ENCODE measurements around the gene PPFIA3. TPM values are rescaled to one million over a fixed set of nuclear protein-coding genes. Genes with fewer than 3 reads are reported as not detected.
"Not testable (repeated sequence)": the region's sequence is repeated elsewhere in the genome, so short reads cannot be mapped to it uniquely, and the experiment has no call there.

PPFIA3 gene
- total RNA-seq, 1 donor from 2014 or later = 5.0 TPM

GRCh38 chr19:49120868-49121267 lies 1.5 kb downstream of the PPFIA3 start:
- peaks cover 25% of the 10 kb centered on the region for H3K27me3 Mint-ChIP-seq (ENCODE audit: low read depth)
- intact Hi-C loops (cut with micrococcal nuclease) = no loop called here
- no peak for DNase-seq (ENCODE audit: low spot score)
- no peaks in the 10 kb centered on the region for H3K36me3 Mint-ChIP-seq (ENCODE audit: low read depth)
- H3K27ac Mint-ChIP-seq = peak overlapping the region; percentile 25
- peak overlapping the region; percentile 72 for H3K4me3 Mint-ChIP-seq (ENCODE audit: low read depth)
- H3K9me3 Mint-ChIP-seq = no peaks in the 10 kb centered on the region
- H3K4me1 Mint-ChIP-seq (ENCODE audit: low read depth) = peaks cover 12% of the 10 kb centered on the region

- H3K9me3 Mint-ChIP-seq; DNase-seq (ENCODE audit: low spot score); intact Hi-C loops (cut with micrococcal nuclease); H3K36me3 Mint-ChIP-seq (ENCODE audit: low read depth); H3K27ac Mint-ChIP-seq; H3K4me3 Mint-ChIP-seq (ENCODE audit: low read depth): not testable (repeated sequence)
- Mint-ChIP-seq H3K27me3 (ENCODE audit: low read depth) (peaks cover 25% of the 10 kb centered on the region), H3K4me1 (ENCODE audit: low read depth) (peaks cover 12% of the 10 kb centered on the region)
Observed at GRCh38 chr19:49121841-49122240, 2.5 kb downstream of the PPFIA3 start.

GRCh38 chr19:49123285-49123684 lies 3.9 kb downstream of the PPFIA3 start:
- Mint-ChIP-seq H3K4me1 (ENCODE audit: low read depth) (peaks cover 13% of the 10 kb centered on the region), H3K27me3 (ENCODE audit: low read depth) (peaks cover 25% of the 10 kb centered on the region)
- H3K27ac Mint-ChIP-seq; DNase-seq (ENCODE audit: low spot score); H3K9me3 Mint-ChIP-seq; intact Hi-C loops (cut with micrococcal nuclease); H3K4me3 Mint-ChIP-seq (ENCODE audit: low read depth); H3K36me3 Mint-ChIP-seq (ENCODE audit: low read depth): not testable (repeated sequence)

- H3K9me3 Mint-ChIP-seq = no peaks in the 10 kb centered on the region
- intact Hi-C loops (cut with micrococcal nuclease) = no loop called here
- H3K27ac Mint-ChIP-seq = no peak overlapping the region
Observed at GRCh38 chr19:49125025-49125731, 5.8 kb downstream of the PPFIA3 start.

GRCh38 chr19:49126575-49126974 lies 7.2 kb downstream of the PPFIA3 start:
- DNase-seq (ENCODE audit: low spot score) = no peak
- Mint-ChIP-seq H3K36me3 (ENCODE audit: low read depth) (no peaks in the 10 kb centered on the region), H3K4me3 (ENCODE audit: low read depth) (no peak overlapping the region), H3K4me1 (ENCODE audit: low read depth) (peaks cover 9% of the 10 kb centered on the region), H3K27ac (no peak overlapping the region), H3K9me3 (no peaks in the 10 kb centered on the region), H3K27me3 (ENCODE audit: low read depth) (peaks cover 12% of the 10 kb centered on the region)
- intact Hi-C loops (cut with micrococcal nuclease) = no loop called here

More at GRCh38 chr19:49125025-49125731, 5.8 kb downstream of the PPFIA3 start:
- Mint-ChIP-seq H3K27me3 (ENCODE audit: low read depth) (peaks cover 22% of the 10 kb centered on the region), H3K4me1 (ENCODE audit: low read depth) (peaks cover 16% of the 10 kb centered on the region), H3K36me3 (ENCODE audit: low read depth) (no peaks in the 10 kb centered on the region), H3K4me3 (ENCODE audit: low read depth) (no peak overlapping the region)
- DNase-seq (ENCODE audit: low spot score) = no peak

- peaks cover 10% of the 10 kb centered on the region for H3K27me3 Mint-ChIP-seq (ENCODE audit: low read depth)
- H3K9me3 Mint-ChIP-seq; intact Hi-C loops (cut with micrococcal nuclease); H3K4me3 Mint-ChIP-seq (ENCODE audit: low read depth); DNase-seq (ENCODE audit: low spot score); H3K4me1 Mint-ChIP-seq (ENCODE audit: low read depth); H3K27ac Mint-ChIP-seq; H3K36me3 Mint-ChIP-seq (ENCODE audit: low read depth): not testable (repeated sequence)
Observed at GRCh38 chr19:49127225-49127624, 7.9 kb downstream of the PPFIA3 start.

- H3K9me3 Mint-ChIP-seq = no peaks in the 10 kb centered on the region
- no peaks in the 10 kb centered on the region for H3K36me3 Mint-ChIP-seq (ENCODE audit: low read depth)
- intact Hi-C loops (cut with micrococcal nuclease) = no loop called here
- peaks cover 9% of the 10 kb centered on the region for H3K4me1 Mint-ChIP-seq (ENCODE audit: low read depth)
- peak overlapping the region; percentile 85 for H3K27ac Mint-ChIP-seq
- peak; percentile 94 for DNase-seq (ENCODE audit: low spot score)
- H3K27me3 Mint-ChIP-seq (ENCODE audit: low read depth) = peaks cover 6% of the 10 kb centered on the region
- H3K4me3 Mint-ChIP-seq (ENCODE audit: low read depth) = peak overlapping the region; percentile 88
Observed at GRCh38 chr19:49127674-49128544, 8.6 kb downstream of the PPFIA3 start.

GRCh38 chr19:49128545-49129237 lies 9.3 kb downstream of the PPFIA3 start:
- intact Hi-C loops (cut with micrococcal nuclease) = no loop called here
- Mint-ChIP-seq H3K4me3 (ENCODE audit: low read depth) (peak overlapping the region; percentile 48), H3K27ac (no peak overlapping the region), H3K9me3 (no peaks in the 10 kb centered on the region), H3K27me3 (ENCODE audit: low read depth) (peaks cover 3% of the 10 kb centered on the region), H3K4me1 (ENCODE audit: low read depth) (peaks cover 11% of the 10 kb centered on the region), H3K36me3 (ENCODE audit: low read depth) (no peaks in the 10 kb centered on the region)
- no peak for DNase-seq (ENCODE audit: low spot score)

GRCh38 chr19:49129238-49129583 lies 9.9 kb downstream of the PPFIA3 start:
- intact Hi-C loops (cut with micrococcal nuclease) = no loop called here
- H3K9me3 Mint-ChIP-seq = no peaks in the 10 kb centered on the region
- H3K4me1 Mint-ChIP-seq (ENCODE audit: low read depth) = peaks cover 14% of the 10 kb centered on the region
- DNase-seq (ENCODE audit: low spot score) = no peak
- H3K4me3 Mint-ChIP-seq (ENCODE audit: low read depth) = no peak overlapping the region
- H3K36me3 Mint-ChIP-seq (ENCODE audit: low read depth) = no peaks in the 10 kb centered on the region
- H3K27ac Mint-ChIP-seq = no peak overlapping the region
- H3K27me3 Mint-ChIP-seq (ENCODE audit: low read depth) = peaks cover 2% of the 10 kb centered on the region

- no peaks in the 10 kb centered on the region for H3K9me3 Mint-ChIP-seq
- H3K27ac Mint-ChIP-seq = no peak overlapping the region
- no peak for DNase-seq (ENCODE audit: low spot score)
- H3K36me3 Mint-ChIP-seq (ENCODE audit: low read depth) = no peaks in the 10 kb centered on the region
- intact Hi-C loops (cut with micrococcal nuclease) = no loop called here
- H3K4me3 Mint-ChIP-seq (ENCODE audit: low read depth) = no peak overlapping the region
- no peaks in the 10 kb centered on the region for H3K27me3 Mint-ChIP-seq (ENCODE audit: low read depth)
- H3K4me1 Mint-ChIP-seq (ENCODE audit: low read depth) = peaks cover 16% of the 10 kb centered on the region
Observed at GRCh38 chr19:49130325-49130724, 11.0 kb downstream of the PPFIA3 start.

- Mint-ChIP-seq H3K4me1 (ENCODE audit: low read depth) (peaks cover 18% of the 10 kb centered on the region), H3K9me3 (no peaks in the 10 kb centered on the region), H3K27ac (no peak overlapping the region), H3K36me3 (ENCODE audit: low read depth) (no peaks in the 10 kb centered on the region), H3K4me3 (ENCODE audit: low read depth) (peak overlapping the region; percentile 77), H3K27me3 (ENCODE audit: low read depth) (no peaks in the 10 kb centered on the region)
- intact Hi-C loops (cut with micrococcal nuclease) = no loop called here
- no peak for DNase-seq (ENCODE audit: low spot score)
Observed at GRCh38 chr19:49132974-49133609, 13.7 kb downstream of the PPFIA3 start.

GRCh38 chr19:49133621-49134454 lies 14.5 kb downstream of the PPFIA3 start:
- Mint-ChIP-seq H3K4me1 (ENCODE audit: low read depth) (peaks cover 12% of the 10 kb centered on the region), H3K27me3 (ENCODE audit: low read depth) (no peaks in the 10 kb centered on the region), H3K27ac (no peak overlapping the region), H3K36me3 (ENCODE audit: low read depth) (no peaks in the 10 kb centered on the region), H3K9me3 (no peaks in the 10 kb centered on the region), H3K4me3 (ENCODE audit: low read depth) (peak overlapping the region; percentile 77)
- intact Hi-C loops (cut with micrococcal nuclease) = no loop called here
- DNase-seq (ENCODE audit: low spot score) = peak; percentile 49

All from activated T-helper 2 cell treated with anti-CD3 and anti-CD28 coated beads, Interferon-gamma antibody, Interleukin-2, Interleukin-4, amounts not matched to agents 10 μg/mL and 5 μg/mL and 100 μg/mL, durations not matched to agents 14 hours and 24 hours and 36 hours (primary cell).